GM12875 (cell line): ENCODE measurements around the gene CACNB3.

Source experiments
- H3K4me3 ChIP-seq: one replicate; pipeline ENCODE4 v1.5.1; 2011; ENCODE audit warnings: low read depth, low read length, control low read depth
- CTCF ChIP-seq: IDR thresholded peaks from 2 replicates; pipeline ENCODE4 v1.5.1; 2011; ENCODE audit warnings: low read depth, mild to moderate bottlenecking, control low read depth, inconsistent platforms, low read length, moderate library complexity, borderline replicate concordance; ENCODE audit not compliant: insufficient read depth

CACNB3 gene

GRCh38 chr12:48827026-48827425 lies 8.7 kb downstream of the CACNB3 start:
- H3K4me3 ChIP-seq = no peak overlapping the region
- TF ChIP-seq CTCF = no peak

DNA sequence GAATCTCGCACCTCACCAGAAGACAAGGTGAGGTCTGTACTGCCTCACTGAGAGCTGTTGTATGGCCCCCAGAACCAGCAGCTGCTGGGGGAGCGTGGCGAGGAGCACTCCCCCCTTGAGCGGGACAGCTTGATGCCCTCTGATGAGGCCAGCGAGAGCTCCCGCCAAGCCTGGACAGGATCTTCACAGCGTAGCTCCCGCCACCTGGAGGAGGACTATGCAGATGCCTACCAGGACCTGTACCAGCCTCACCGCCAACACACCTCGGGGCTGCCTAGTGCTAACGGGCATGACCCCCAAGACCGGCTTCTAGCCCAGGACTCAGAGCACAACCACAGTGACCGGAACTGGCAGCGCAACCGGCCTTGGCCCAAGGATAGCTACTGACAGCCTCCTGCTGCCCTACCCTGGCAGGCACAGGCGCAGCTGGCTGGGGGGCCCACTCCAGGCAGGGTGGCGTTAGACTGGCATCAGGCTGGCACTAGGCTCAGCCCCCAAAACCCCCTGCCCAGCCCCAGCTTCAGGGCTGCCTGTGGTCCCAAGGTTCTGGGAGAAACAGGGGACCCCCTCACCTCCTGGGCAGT lies 9.3 kb downstream of the CACNB3 start:
- no peak overlapping the region for H3K4me3 ChIP-seq
- no peak for TF ChIP-seq CTCF

DNA sequence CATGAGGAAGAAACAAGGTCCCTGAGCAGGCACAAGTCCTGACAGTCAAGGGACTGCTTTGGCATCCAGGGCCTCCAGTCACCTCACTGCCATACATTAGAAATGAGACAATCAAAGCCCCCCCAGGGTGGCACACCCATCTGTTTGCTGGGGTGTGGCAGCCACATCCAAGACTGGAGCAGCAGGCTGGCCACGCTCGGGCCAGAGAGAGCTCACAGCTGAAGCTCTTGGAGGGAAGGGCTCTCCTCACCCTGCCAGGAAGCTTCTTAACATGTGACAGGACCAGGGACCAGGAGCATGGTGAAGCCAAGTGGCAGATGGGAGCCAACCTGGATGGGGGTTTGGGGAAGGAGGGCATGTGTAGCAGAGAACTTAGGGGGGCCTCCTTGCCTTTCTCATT lies 10.0 kb downstream of the CACNB3 start:
- TF ChIP-seq CTCF = no peak
- H3K4me3 ChIP-seq = no peak overlapping the region

- no peak for TF ChIP-seq CTCF
- H3K4me3 ChIP-seq = no peak overlapping the region
These were observed 10.7 kb downstream of the CACNB3 start for GRCh38 chr12:48828841-48829575.

DNA sequence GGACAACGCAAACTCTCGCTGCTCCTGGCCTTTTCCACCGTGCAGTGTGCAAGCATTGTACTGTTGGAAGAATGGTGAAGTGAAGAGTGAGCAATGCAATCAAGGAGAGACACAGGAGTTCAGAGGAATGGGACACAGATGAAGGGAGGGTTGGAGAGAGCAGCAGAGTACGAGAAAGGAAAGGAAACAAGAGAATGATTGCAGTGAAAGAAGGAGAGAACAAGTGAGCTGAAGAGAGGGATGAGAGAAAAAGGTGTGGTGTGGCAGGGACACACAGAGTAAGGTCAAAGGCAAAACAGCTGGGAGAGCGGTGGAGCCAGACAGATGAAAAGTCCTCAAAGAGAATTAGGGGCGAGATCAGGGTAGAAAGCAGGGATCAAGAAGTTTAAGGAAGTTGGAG lies 13.0 kb downstream of the CACNB3 start:
- no peak for TF ChIP-seq CTCF
- no peak overlapping the region for H3K4me3 ChIP-seq

- no peak overlapping the region for H3K4me3 ChIP-seq
- no peak for TF ChIP-seq CTCF
These were observed 14.2 kb downstream of the CACNB3 start for GRCh38 chr12:48832321-48833060.
